NCI-H2107 treated with DMSO at 0.1 percent for 48 hours (cell line): ENCODE measurements around the gene ITGB7.

Experiments used
- DNase-seq: peaks from one replicate; lab custom pipeline; 2025; ENCODE audit not compliant: unreplicated experiment; lab: John Stamatoyannopoulos, UW

ITGB7 gene

GRCh38 chr12:53159195-53159839, 47.7 kb downstream of the ITGB7 start:
- DNase-seq: peak; percentile 80

GRCh38 chr12:53152390-53152789, 54.7 kb downstream of the ITGB7 start:
- no peak for DNase-seq

- no peak for DNase-seq
These were observed 56.0 kb downstream of the ITGB7 start for GRCh38 chr12:53151039-53151438.

GRCh38 chr12:53147653-53148052, 59.4 kb downstream of the ITGB7 start:
- DNase-seq: no peak

- DNase-seq: no peak
These were observed 59.9 kb downstream of the ITGB7 start for GRCh38 chr12:53147181-53147580.

- DNase-seq: no peak
These were observed 61.4 kb downstream of the ITGB7 start for GRCh38 chr12:53145383-53146260.

GRCh38 chr12:53143355-53143754, 63.7 kb downstream of the ITGB7 start:
- DNase-seq: no peak
